HG03342 (cell line): ENCODE measurements around the gene SOX5.
"Not testable (repeated sequence)": the region's sequence is repeated elsewhere in the genome, so short reads cannot be mapped to it uniquely, and the experiment has no call there.

Experiments used
- ATAC-seq: cut with Tn5 transposase; IDR thresholded peaks from one replicate; pipeline ENCODE4 v1.9.1; 2021; ENCODE audit warnings: mild to moderate bottlenecking, moderate library complexity; ENCODE audit not compliant: unreplicated experiment

Gene SOX5

GRCh38 chr12:23758608-23759007 lies 190.9 kb downstream of the SOX5 start:
- no peak for ATAC-seq

GRCh38 chr12:23757541-23757962 lies 191.9 kb downstream of the SOX5 start:
- no peak for ATAC-seq

GRCh38 chr12:23756416-23756815 lies 193.1 kb downstream of the SOX5 start:
- no peak for ATAC-seq

- ATAC-seq, result no peak
These were observed 195.7 kb downstream of the SOX5 start for GRCh38 chr12:23753628-23754365.

GRCh38 chr12:23752245-23752644 lies 197.2 kb downstream of the SOX5 start:
- no peak for ATAC-seq

GRCh38 chr12:23751641-23752040 lies 197.8 kb downstream of the SOX5 start:
- ATAC-seq, result no peak

GRCh38 chr12:23750923-23751322 lies 198.5 kb downstream of the SOX5 start:
- ATAC-seq, result no peak

- ATAC-seq, result no peak
These were observed 204.8 kb downstream of the SOX5 start for GRCh38 chr12:23744696-23745095.

GRCh38 chr12:23742574-23742973 lies 206.9 kb downstream of the SOX5 start:
- no peak for ATAC-seq

GRCh38 chr12:23731493-23731892 lies 218.0 kb downstream of the SOX5 start:
- ATAC-seq, result no peak

- ATAC-seq, result no peak
These were observed 218.4 kb downstream of the SOX5 start for GRCh38 chr12:23731035-23731434.

- ATAC-seq, result no peak
These were observed 220.1 kb downstream of the SOX5 start for GRCh38 chr12:23729359-23729758.

GRCh38 chr12:23726646-23727045 lies 222.8 kb downstream of the SOX5 start:
- no peak for ATAC-seq

- ATAC-seq, result no peak
These were observed 226.8 kb downstream of the SOX5 start for GRCh38 chr12:23722655-23723054.

- ATAC-seq, result no peak
These were observed 228.2 kb downstream of the SOX5 start for GRCh38 chr12:23721268-23721667.

- no peak for ATAC-seq
These were observed 230.0 kb downstream of the SOX5 start for GRCh38 chr12:23719493-23719892.

GRCh38 chr12:23710361-23710760 lies 239.1 kb downstream of the SOX5 start:
- ATAC-seq, result not testable (repeated sequence)

GRCh38 chr12:23708185-23708837 lies 241.2 kb downstream of the SOX5 start:
- ATAC-seq, result no peak

GRCh38 chr12:23707270-23707669 lies 242.2 kb downstream of the SOX5 start:
- no peak for ATAC-seq

GRCh38 chr12:23704992-23705943 lies 244.2 kb downstream of the SOX5 start:
- no peak for ATAC-seq

- ATAC-seq, result no peak
These were observed 246.4 kb downstream of the SOX5 start for GRCh38 chr12:23703051-23703450.
